WTC11 (cell line): Measurements from ENCODE around the gene P2RX1. TPM values are rescaled to one million over a fixed set of nuclear protein-coding genes. Genes with fewer than 3 reads are reported as not detected.

Experiments
- ATAC-seq: fragments of 200-7000 bp; cut with Tn5 transposase; 2 replicates; pipeline ENCODE4 v1.10.0; 2021; ENCODE audit warnings: mild to moderate bottlenecking, moderate library complexity
- CTCF ChIA-PET: fragments of 300-600 bp; sonication (Branson Sonifier 250); formaldehyde crosslinking; loops from one replicate; lab custom pipeline; 2021; ENCODE audit warnings: antibody characterized with exemption; lab: Charles Lee
- POLR2A ChIA-PET: fragments of 350-600 bp; sonication (Branson Sonifier 250); formaldehyde crosslinking; loops from one replicate; lab custom pipeline; 2021; ENCODE audit warnings: antibody characterized with exemption; lab: Charles Lee
- DNase-seq: peaks from one replicate; pipeline ENCODE4 v3.0.0; 2021; ENCODE audit warnings: low spot score
- H3K27ac Mint-ChIP-seq: 2 replicates; pipeline ENCODE4 v1.8.0; 2021; ENCODE audit warnings: mixed read lengths
- H3K27me3 Mint-ChIP-seq: 2 replicates; pipeline ENCODE4 v1.8.0; 2021; ENCODE audit warnings: low read depth, mild to moderate bottlenecking, moderate library complexity, mixed read lengths
- H3K36me3 Mint-ChIP-seq: 2 replicates; pipeline ENCODE4 v1.8.0; 2021; ENCODE audit warnings: mixed read lengths
- H3K4me1 Mint-ChIP-seq: 2 replicates; pipeline ENCODE4 v1.8.0; 2022; ENCODE audit warnings: mixed read lengths
- H3K4me3 Mint-ChIP-seq: 2 replicates; pipeline ENCODE4 v1.8.0; 2021; ENCODE audit warnings: mild to moderate bottlenecking, moderate library complexity, mixed read lengths
- H3K9me3 Mint-ChIP-seq: 2 replicates; pipeline ENCODE4 v1.8.0; 2021; ENCODE audit warnings: mixed read lengths
- CREB1 ChIP-seq: sonication (generic); formaldehyde crosslinking; IDR thresholded peaks from 2 replicates; pipeline ENCODE4 v1.8.0; 2023; ENCODE audit warnings: mild to moderate bottlenecking, missing genetic modification reagents
- CREM ChIP-seq: sonication (generic); formaldehyde crosslinking; IDR thresholded peaks from 2 replicates; pipeline ENCODE4 v1.8.1; 2022; ENCODE audit warnings: mild to moderate bottlenecking, missing genetic modification reagents, moderate library complexity
- ETV6 ChIP-seq: sonication (generic); formaldehyde crosslinking; IDR thresholded peaks from 2 replicates; pipeline ENCODE4 v1.8.1; 2022; ENCODE audit warnings: mild to moderate bottlenecking, missing genetic modification reagents
- FOXP1 ChIP-seq: sonication (generic); formaldehyde crosslinking; IDR thresholded peaks from 2 replicates; pipeline ENCODE4 v1.8.0; 2022; ENCODE audit warnings: missing genetic modification reagents, mild to moderate bottlenecking, moderate library complexity, borderline replicate concordance
- MAX ChIP-seq: sonication (generic); formaldehyde crosslinking; IDR thresholded peaks from 2 replicates; pipeline ENCODE4 v1.8.0; 2022; ENCODE audit warnings: mild to moderate bottlenecking, missing genetic modification reagents
- NFE2L1 ChIP-seq: sonication (generic); formaldehyde crosslinking; IDR thresholded peaks from 2 replicates; pipeline ENCODE4 v1.8.1; 2023; ENCODE audit warnings: missing genetic modification reagents
- NFYB ChIP-seq: sonication (generic); formaldehyde crosslinking; conservative IDR thresholded peaks from 2 replicates; pipeline ENCODE4 v1.8.0; 2022; ENCODE audit warnings: low read depth, missing genetic modification reagents
- OVOL2 ChIP-seq: fragments of 250-450 bp; sonication (Bioruptor Pico); IDR thresholded peaks from 2 replicates; pipeline ENCODE4 v1.9.0; 2021; ENCODE audit warnings: mild to moderate bottlenecking, borderline replicate concordance
- SP1 ChIP-seq: sonication (generic); formaldehyde crosslinking; conservative IDR thresholded peaks from 2 replicates; pipeline ENCODE4 v1.8.1; 2022; ENCODE audit warnings: missing genetic modification reagents
- ZNF138 ChIP-seq: sonication (generic); formaldehyde crosslinking; conservative IDR thresholded peaks from 2 replicates; pipeline ENCODE4 v1.8.1; 2022; ENCODE audit warnings: mild to moderate bottlenecking, moderate library complexity, missing genetic modification reagents
- ZNF263 ChIP-seq: sonication (generic); formaldehyde crosslinking; IDR thresholded peaks from 2 replicates; pipeline ENCODE4 v1.8.1; 2022; ENCODE audit warnings: low read depth, mild to moderate bottlenecking, moderate library complexity, missing genetic modification reagents
- ZNF423 ChIP-seq: fragments of 250-450 bp; sonication (Bioruptor Pico); IDR thresholded peaks from 2 replicates; pipeline ENCODE4 v2.1.2; 2022; ENCODE audit warnings: mild to moderate bottlenecking, moderate library complexity
- ZNF532 ChIP-seq: fragments of 250-450 bp; sonication (Bioruptor Pico); IDR thresholded peaks from 2 replicates; pipeline ENCODE4 v1.9.0; 2021; ENCODE audit warnings: mild to moderate bottlenecking, borderline replicate concordance
- total RNA-seq: library from RNA; stranded (reverse); gene quantifications from 3 replicates; pipeline ENCODE4 v1.2.3, GENCODE V29; 2021
- TF ChIP-seq, protein P1 (sequence below): fragments of 250-450 bp; sonication (Bioruptor Pico); conservative IDR thresholded peaks from 2 replicates; pipeline ENCODE4 v1.9.0; 2021; ENCODE audit warnings: mild to moderate bottlenecking

The P2RX1 gene
- total RNA-seq, 1 experiment from 2014 or later = 0.07 TPM

DNA sequence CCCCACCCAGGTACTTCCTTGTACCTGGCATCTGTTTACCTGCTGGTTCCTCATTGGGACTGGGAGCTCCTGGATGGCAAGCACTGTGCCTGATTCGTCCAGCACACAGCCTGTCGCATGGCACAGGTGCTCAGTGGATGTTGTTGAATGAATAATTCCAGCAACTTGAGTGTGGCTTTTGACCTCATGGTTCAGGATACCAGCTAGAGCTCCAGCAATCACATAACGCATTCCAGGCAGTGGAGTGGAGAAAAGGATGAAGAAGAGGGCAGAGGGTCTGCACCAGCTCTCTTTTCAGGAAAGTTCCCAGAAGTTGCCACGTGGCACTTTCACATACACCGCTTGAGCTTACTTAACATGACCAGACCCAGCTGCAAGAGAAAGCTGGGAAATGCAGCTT lies 22.1 kb downstream of the P2RX1 start:
- no peaks in the 10 kb centered on the region for H3K9me3 Mint-ChIP-seq
- H3K4me1 Mint-ChIP-seq = peaks cover 26% of the 10 kb centered on the region
- peaks cover 7% of the 10 kb centered on the region; the same call in 1 of the 2 replicates for H3K27me3 Mint-ChIP-seq
- H3K27ac Mint-ChIP-seq = peak overlapping the region; percentile 90; the same call in 1 of the 2 replicates
- no peaks in the 10 kb centered on the region for H3K36me3 Mint-ChIP-seq
- TF ChIP-seq OVOL2 (CRISPR knock-in tag) (no peak), NFE2L1 (CRISPR knock-in tag) (no peak), ZNF263 (CRISPR knock-in tag) (no peak), ETV6 (no peak)
- peak overlapping the region; percentile 68 for H3K4me3 Mint-ChIP-seq
- CTCF ChIA-PET = interaction anchor here (1.6 to 2.9 kb wide), 5 partner anchors 13 to 212 kb away, joined by 4 to 22 read pairs (median 11); partner anchors contain the start of gene NCBP3
- DNase-seq = no peak
- POLR2A ChIA-PET = no interaction called here
- ATAC-seq = no peak

GRCh38 chr17:3893720-3894116 lies 22.5 kb downstream of the P2RX1 start:
- ATAC-seq = no peak
- TF ChIP-seq CREB1 (CRISPR knock-in tag) (no peak), CREM (CRISPR knock-in tag) (no peak), MAX (CRISPR knock-in tag) (no peak), ZNF138 (CRISPR knock-in tag) (no peak)
- TF ChIP-seq, all 79 proteins: peak for 0
- no peaks in the 10 kb centered on the region for H3K9me3 Mint-ChIP-seq
- DNase-seq = no peak
- peak overlapping the region; percentile 90 for H3K27ac Mint-ChIP-seq
- POLR2A ChIA-PET = no interaction called here
- H3K36me3 Mint-ChIP-seq = no peaks in the 10 kb centered on the region
- peak overlapping the region; percentile 68 for H3K4me3 Mint-ChIP-seq
- H3K4me1 Mint-ChIP-seq = peaks cover 26% of the 10 kb centered on the region
- CTCF ChIA-PET = interaction anchor here (1.0 to 2.9 kb wide), 9 partner anchors 10 to 211 kb away, joined by 3 to 22 read pairs (median 10); partner anchors contain the start of genes NCBP3 and P2RX1
- H3K27me3 Mint-ChIP-seq = peaks cover 7% of the 10 kb centered on the region; the same call in 1 of the 2 replicates

DNA sequence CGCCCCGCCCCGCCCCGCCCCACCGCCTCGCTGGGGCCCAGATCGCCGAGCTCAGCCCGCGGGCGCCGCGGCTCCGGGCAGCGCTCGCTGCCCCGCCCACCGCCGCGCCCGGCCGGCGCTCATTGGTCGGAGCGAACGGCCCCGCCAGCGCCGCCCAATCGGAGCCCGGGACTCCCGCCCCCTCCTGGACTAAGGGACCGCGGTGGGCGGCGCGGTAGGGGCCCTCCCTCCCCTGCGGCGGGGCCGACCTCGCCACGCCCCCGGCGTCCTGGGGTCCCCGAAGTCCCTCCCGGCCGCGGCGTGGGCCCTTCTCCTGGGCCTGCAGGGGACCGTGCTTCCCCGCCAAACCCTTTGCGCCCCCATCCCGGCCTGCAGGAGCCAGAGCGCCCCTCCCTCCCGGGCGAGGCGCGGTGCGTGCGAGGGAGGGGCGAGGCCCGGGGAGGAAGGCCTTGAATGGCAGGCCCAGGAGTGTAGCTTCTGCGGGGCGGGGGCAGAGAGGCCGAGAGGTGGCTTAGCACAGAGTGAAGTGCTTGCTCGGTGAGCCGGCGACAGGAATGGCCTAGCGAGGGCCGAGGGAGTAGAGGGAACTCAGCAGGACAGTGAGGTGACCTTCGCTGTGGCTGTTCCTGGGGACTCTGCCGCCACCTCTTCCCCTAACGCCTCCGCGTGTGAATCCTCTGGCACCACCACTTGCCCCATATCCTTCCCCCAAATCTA lies 23.1 kb downstream of the P2RX1 start, which contains the start of gene CAMKK1:
Gene CAMKK1 (minus strand): TSS at position 51 of the 717 bp plus-strand sequence. CDS start 7,366 bp downstream, outside the sequence.
- peak; percentile 80 for ATAC-seq
- CTCF ChIA-PET = interaction anchor here (0.6 to 2.9 kb wide), 13 partner anchors 10 to 211 kb away, joined by 3 to 22 read pairs (median 4); partner anchors contain the start of genes NCBP3 and P2RX1
- TF ChIP-seq, protein P1, sequence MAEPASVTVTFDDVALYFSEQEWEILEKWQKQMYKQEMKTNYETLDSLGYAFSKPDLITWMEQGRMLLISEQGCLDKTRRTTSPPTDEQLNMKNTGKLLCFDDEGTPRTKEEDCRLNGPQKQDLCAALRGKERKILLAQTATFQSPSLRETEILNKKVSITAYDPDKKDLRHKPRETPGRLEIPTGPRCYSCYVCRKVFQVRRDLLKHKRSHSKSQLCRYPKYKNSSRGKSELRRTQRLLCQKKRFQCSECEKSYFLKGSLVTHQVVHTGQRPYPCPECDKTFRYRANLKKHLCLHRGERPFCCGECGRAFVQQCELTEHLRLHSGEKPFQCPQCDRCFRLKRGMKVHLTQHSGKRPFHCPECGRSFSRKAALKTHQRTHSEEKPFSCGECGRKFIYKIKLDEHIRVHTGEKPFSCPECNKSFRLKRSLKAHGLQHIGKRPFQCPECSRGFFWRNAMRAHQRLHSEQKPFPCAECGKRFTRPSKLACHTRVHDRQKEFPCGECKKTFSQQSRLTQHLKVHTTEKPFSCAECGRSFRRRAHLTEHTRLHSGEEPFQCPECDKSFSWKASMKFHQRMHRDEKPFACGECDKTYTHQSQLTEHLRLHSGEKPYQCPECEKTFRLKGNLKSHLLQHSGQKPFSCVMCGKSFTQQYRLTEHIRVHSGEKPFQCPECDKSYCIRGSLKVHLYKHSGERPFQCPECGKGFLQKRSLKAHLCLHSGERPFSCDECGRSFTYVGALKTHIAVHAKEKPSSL (CRISPR knock-in tag) = no peak
- TF ChIP-seq CREM (CRISPR knock-in tag) (no peak), NFYB (CRISPR knock-in tag) (peak; percentile 66), ZNF532 (CRISPR knock-in tag) (no peak), FOXP1 (CRISPR knock-in tag) (peak; percentile 58; the same call in 1 of the 2 replicates), ZNF423 (peak; percentile 93), SP1 (CRISPR knock-in tag) (peak; percentile 86)
- TF ChIP-seq, all 79 proteins: peak for 4

More for the DNA sequence above, 23.1 kb downstream of the P2RX1 start, which contains the start of gene CAMKK1:
- Mint-ChIP-seq H3K27ac (peak within 1 kb of the TSS; percentile 90), H3K36me3 (no peaks in the 10 kb centered on the region), H3K4me1 (peaks cover 29% of the 10 kb centered on the region), H3K4me3 (peak within 1 kb of the TSS; percentile 68), H3K9me3 (no peaks in the 10 kb centered on the region), H3K27me3 (peaks cover 7% of the 10 kb centered on the region; the same call in 1 of the 2 replicates)
- POLR2A ChIA-PET = interaction anchor here (0.5 to 1.2 kb wide), 2 partner anchors 47 to 1955 kb away, joined by 4 to 7 read pairs; partner anchors contain the start of gene NCBP3
- peak; percentile 86 for DNase-seq
